Measurements from ENCODE around the gene POPDC2.

GRCh38 chr3:119672776-119673175 lies 12.4 kb upstream of the POPDC2 start:
- TF ChIP-seq CTCF (IDR thresholded peaks at IDR 0.05): no peak
- no peak for TF ChIP-seq ZNF232 (CRISPR knock-in tag; IDR thresholded peaks at IDR 0.05)
- no peak for TF ChIP-seq MAX (CRISPR knock-in tag; IDR thresholded peaks at IDR 0.05)
- TF ChIP-seq PRDM15 (CRISPR knock-in tag; IDR thresholded peaks at IDR 0.05): no peak
- no peak for TF ChIP-seq TEAD4 (CRISPR knock-in tag; IDR thresholded peaks at IDR 0.05)
- no peak for TF ChIP-seq FOXP4 (CRISPR knock-in tag; IDR thresholded peaks at IDR 0.05)
- TF ChIP-seq TCF7 (CRISPR knock-in tag; IDR thresholded peaks at IDR 0.05; ENCODE audit: low read depth): no peak
